ENCODE results near the gene GGTA1. TPM values are rescaled to one million over a fixed set of nuclear protein-coding genes. Genes with fewer than 3 reads are reported as not detected.

GGTA1 gene
- 0.65 TPM in 1 of 2 replicates, not detected in the other for total RNA-seq

DNA sequence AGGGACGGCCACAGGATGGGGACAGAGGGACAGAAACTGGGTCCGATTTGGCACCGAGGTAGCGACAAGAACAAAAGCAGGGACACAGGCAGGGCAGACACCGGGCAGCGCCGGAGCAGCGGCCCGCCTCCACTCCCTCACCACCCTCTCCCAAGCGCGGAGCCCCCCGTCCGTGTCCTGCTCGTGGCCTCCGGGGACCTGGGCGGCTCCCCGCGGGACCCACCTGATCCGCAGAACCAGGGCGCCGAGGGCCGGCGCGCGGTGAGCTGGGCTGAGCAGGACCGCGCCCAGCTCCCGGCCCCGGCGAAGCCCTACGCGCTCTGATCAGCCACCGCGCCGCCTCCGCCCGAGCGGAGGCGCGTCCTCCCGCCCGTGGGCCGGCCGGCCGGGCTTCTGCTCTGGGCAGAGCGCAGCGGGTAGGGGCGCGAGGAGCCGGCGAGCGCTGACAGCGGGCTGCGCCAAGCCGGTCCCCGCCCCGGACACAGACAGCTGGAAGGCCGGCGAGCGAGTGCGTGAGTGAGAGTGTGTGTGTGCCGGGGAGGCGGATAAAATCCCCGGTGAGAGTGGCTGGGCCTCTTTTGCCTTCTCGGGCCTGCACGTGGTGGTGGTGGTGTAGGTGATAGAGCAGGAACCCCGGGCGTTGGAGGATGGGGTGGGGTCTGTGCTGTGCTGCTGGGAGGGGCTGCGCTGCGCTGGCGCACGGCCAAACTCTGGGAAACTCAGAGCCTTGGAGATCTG is at the start of gene GGTA1:
GGTA1 (minus strand) TSS at position 418 of the 738 bp plus-strand sequence. CDS start 31,922 bp downstream, outside the sequence.

Other genes with a start within 250 kb of the GGTA1 start
- 347 and 422 TPM in 2 replicates for gene GSN, start 231.7 kb downstream of the GGTA1 start, total RNA-seq
- 118 and 144 TPM in 2 replicates for gene STOM, start 129.6 kb downstream of the GGTA1 start, total RNA-seq
- gene DAB2IP, start 151.8 kb upstream of the GGTA1 start, total RNA-seq: 7.6 and 8.6 TPM in 2 replicates

All from cardiac atrium fibroblast (primary cell).